ENCODE results near the gene MCTP2. TPM values are rescaled to one million over a fixed set of nuclear protein-coding genes. Genes with fewer than 3 reads are reported as not detected.

The MCTP2 gene
- total RNA-seq, 1 experiment from 2014 or later, result 0.18 TPM

DNA sequence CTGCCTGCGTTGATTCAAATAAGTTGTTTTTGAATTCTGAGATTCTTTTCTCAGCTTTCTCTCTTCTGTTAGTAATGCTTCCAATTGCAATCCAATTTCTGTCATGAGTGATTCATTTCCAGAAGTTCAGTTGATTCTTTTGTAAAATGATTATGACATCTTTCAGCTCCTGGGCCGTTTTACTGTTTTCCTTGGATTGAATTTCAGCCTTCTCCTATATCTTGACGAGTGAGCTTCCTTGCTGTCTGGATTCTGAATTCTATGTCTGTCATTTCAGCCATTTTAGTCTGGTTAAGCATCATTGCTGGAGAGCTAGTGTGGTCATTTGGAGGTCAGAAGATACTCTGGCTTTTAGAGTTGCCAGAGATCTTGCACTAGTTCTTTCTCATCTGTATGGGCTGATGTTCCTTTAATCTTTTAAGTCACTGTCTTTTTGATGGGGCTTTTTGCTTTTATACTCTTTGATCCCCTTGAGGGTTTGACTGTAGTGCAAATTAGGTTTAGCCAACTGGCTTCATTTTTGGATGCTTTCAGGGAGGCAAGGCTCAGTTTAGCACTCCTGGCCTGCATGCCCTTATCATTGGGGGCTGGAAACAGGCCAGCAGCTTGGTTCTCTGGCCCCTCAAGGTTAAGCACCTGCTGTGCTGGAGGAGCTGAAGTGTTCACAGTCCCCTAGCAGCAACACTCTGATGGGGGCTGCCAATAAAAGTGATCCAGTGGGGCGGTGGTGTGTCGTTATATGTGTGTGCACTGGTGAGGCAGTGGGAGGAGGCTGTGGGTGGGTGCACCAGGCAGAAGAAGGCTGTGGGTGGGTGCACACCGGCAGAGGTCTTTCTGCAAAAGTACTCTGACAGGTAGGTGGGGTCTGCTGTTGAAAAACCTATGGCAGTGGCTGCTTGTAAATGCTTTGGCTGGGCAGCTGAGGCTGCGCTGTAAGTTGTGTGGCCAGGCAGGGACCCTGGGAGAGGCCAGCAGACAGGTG is 51.2 kb downstream of the MCTP2 start:
- no peak overlapping the region for H3K27ac ChIP-seq
- no peaks in the 10 kb centered on the region for H3K9me3 ChIP-seq (replicated peaks)
- no peaks in the 10 kb centered on the region for H3K4me1 ChIP-seq (replicated peaks)
- H3K4me3 ChIP-seq, result no peak overlapping the region
- H3K27me3 ChIP-seq (replicated peaks), result no peaks in the 10 kb centered on the region
- no peaks in the 10 kb centered on the region for H3K36me3 ChIP-seq
- no peak for DNase-seq (ENCODE audit: low read depth in 1 of 2, low spot score in 2 of 2)

DNA sequence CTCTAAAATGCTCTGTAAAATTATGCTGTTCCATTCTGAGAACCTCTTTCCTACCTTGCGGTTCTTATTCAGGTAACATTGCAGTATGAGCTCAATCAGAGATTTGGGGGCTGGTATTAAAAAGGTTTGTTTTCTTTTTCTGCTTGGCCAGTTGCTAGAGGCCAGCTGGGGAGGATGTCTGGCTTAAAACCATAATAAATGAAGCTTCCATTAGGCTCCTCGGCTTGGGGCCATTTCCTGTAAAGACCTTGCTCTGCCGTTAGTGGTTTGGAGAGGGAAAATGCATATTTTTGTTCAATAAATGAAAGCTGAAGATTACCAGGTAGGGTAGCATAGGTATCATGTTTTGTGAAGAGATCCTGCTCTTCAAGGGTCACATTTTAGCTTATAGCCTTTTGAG is 55.2 kb downstream of the MCTP2 start:
- no peak overlapping the region for H3K4me3 ChIP-seq
- H3K27me3 ChIP-seq (replicated peaks), result no peaks in the 10 kb centered on the region
- H3K4me1 ChIP-seq (replicated peaks), result no peaks in the 10 kb centered on the region
- no peak for DNase-seq (ENCODE audit: low read depth in 1 of 2, low spot score in 2 of 2)
- no peaks in the 10 kb centered on the region for H3K36me3 ChIP-seq
- H3K9me3 ChIP-seq (replicated peaks), result no peaks in the 10 kb centered on the region
- no peak overlapping the region for H3K27ac ChIP-seq

DNA sequence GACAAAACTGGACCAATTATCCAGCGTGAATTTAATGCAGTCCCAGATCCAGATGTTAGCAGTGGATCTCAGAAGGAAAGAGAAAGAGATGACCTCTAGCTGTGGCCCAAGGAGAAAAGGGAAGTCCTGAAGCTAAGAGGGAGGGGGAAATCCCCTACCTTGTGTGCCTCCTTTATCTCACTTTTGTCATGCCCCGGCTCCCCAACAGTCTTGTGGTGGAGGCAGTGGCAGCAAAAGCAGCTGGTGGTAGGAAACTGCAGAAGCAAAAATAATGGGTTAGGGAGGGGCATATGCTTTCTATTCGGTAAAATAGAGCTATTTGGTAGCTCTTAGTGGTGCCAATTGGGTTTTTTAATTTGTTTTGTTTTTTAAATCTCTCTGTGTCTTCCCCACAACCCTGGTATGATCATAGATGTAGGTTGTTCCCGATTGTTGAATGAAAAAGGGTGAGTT is 56.5 kb downstream of the MCTP2 start:
- H3K4me1 ChIP-seq (replicated peaks), result no peaks in the 10 kb centered on the region
- no peak overlapping the region for H3K27ac ChIP-seq
- no peaks in the 10 kb centered on the region for H3K27me3 ChIP-seq (replicated peaks)
- DNase-seq (ENCODE audit: low read depth in 1 of 2, low spot score in 2 of 2), result no peak
- H3K4me3 ChIP-seq, result no peak overlapping the region
- H3K36me3 ChIP-seq, result no peaks in the 10 kb centered on the region
- no peaks in the 10 kb centered on the region for H3K9me3 ChIP-seq (replicated peaks)

DNA sequence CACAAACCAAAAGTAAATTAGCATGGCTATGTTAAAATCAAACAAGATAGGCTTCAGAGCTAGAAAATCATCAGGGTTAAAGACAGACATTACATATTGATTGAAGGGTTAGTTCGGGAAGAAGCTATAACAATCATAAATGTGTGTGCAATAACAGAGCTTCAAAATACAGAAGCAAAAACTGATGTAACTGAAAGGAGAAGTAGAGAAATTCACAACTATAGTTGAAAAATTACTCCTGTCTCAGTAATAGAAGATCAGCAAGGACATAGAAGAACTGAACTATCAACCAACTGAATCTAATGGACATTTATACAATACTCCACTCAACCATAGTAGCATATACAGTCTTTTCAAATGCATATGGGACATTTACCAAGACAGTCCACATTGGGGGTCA is 59.4 kb downstream of the MCTP2 start:
- no peaks in the 10 kb centered on the region for H3K27me3 ChIP-seq (replicated peaks)
- no peak overlapping the region for H3K27ac ChIP-seq
- H3K4me3 ChIP-seq, result no peak overlapping the region
- no peaks in the 10 kb centered on the region for H3K36me3 ChIP-seq
- DNase-seq (ENCODE audit: low read depth in 1 of 2, low spot score in 2 of 2), result no peak
- H3K9me3 ChIP-seq (replicated peaks), result no peaks in the 10 kb centered on the region
- H3K4me1 ChIP-seq (replicated peaks), result no peaks in the 10 kb centered on the region

DNA sequence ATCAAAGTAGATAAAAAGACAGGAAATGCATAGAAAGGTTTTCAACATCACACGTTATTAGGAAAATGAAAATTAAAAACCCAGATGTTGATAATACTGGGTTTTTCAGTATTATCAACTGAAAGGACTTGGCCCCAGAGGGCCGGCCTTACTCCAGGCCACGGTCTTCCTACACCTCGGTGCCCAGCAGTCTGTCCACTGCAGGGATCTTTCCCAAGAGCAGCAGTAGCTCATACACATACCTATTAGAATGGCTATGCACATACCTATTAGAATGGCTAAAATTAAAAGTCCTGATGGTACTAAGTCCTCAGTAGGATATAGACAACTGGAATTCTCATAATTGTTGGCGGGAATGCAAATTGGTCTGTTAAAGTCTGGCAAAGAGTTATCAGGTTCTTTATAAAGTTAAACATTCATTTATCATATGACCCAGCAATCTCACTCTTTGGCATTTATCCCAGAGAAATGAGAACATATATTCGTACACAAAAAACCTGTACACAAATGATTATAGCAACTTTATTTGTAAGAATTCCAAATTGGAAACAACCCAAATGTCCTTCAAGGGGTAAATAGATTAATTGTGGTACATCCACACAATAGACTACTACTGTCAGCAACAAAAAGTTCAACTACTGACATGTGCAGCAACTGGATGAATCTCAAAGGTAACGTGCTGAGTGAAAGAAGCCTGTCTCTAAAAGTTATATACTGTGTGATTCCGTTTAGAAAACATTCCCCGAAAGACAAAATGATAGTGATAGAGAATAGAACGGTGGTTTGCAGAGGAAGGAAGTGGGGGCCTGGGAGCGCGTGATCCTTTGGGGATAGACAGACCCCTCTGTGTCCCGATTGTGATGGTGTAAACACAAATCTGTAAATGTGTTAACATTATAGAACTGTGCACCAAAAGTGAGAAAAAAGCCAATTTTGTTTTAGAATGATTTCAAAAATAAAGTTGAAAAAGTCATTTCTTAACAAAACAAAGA is 62.3 kb downstream of the MCTP2 start:
- Histone ChIP-seq H3K4me3 (no peak overlapping the region), H3K36me3 (no peaks in the 10 kb centered on the region), H3K9me3 (replicated peaks) (no peaks in the 10 kb centered on the region), H3K27me3 (replicated peaks) (no peaks in the 10 kb centered on the region), H3K27ac (no peak overlapping the region), H3K4me1 (replicated peaks) (no peaks in the 10 kb centered on the region)
- no peak for DNase-seq (ENCODE audit: low read depth in 1 of 2, low spot score in 2 of 2)

DNA sequence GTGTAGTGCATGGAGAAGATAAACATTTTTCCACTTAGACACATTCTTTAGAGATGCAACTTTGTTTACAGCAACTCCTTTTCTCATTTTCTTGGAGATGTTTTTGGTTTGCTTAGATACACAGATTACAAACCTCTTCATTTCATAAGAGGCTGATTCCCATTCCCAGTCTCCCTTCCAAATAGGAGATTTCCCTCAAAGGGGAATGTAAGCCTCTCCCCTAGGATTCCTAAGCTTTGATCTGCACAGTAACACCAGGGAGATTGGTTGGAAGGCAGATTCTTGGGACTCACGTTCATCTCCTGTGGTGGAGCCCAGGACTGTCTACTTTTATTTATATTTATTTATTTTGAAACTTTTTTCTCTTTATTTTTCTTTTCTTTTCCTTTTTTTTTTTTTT is 63.2 kb downstream of the MCTP2 start:
- no peaks in the 10 kb centered on the region for H3K4me1 ChIP-seq (replicated peaks)
- H3K27ac ChIP-seq, result no peak overlapping the region
- no peak overlapping the region for H3K4me3 ChIP-seq
- H3K27me3 ChIP-seq (replicated peaks), result no peaks in the 10 kb centered on the region
- no peak for DNase-seq (ENCODE audit: low read depth in 1 of 2, low spot score in 2 of 2)
- no peaks in the 10 kb centered on the region for H3K36me3 ChIP-seq
- H3K9me3 ChIP-seq (replicated peaks), result no peaks in the 10 kb centered on the region

DNA sequence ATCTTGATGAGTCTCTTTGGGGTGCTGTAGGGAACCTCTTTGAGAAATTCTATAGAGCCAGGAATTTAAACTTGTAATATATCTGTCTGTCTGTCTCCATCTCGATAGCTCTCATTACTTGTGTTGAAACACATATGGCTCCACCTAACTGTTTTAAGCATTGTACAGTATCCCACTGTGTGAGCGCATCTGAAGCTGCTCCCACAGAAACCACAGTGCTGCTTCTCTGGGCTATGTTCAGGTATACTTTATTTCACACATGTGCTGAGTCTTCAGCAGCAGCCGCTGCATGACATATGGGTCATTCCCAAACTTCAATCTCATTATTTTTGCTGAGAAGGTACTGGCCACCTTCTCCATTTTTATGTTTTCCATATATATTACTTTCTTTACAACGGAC is 63.9 kb downstream of the MCTP2 start:
- no peak overlapping the region for H3K27ac ChIP-seq
- DNase-seq (ENCODE audit: low read depth in 1 of 2, low spot score in 2 of 2), result no peak
- no peaks in the 10 kb centered on the region for H3K27me3 ChIP-seq (replicated peaks)
- H3K4me1 ChIP-seq (replicated peaks), result no peaks in the 10 kb centered on the region
- no peak overlapping the region for H3K4me3 ChIP-seq
- H3K9me3 ChIP-seq (replicated peaks), result no peaks in the 10 kb centered on the region
- H3K36me3 ChIP-seq, result no peaks in the 10 kb centered on the region

DNA sequence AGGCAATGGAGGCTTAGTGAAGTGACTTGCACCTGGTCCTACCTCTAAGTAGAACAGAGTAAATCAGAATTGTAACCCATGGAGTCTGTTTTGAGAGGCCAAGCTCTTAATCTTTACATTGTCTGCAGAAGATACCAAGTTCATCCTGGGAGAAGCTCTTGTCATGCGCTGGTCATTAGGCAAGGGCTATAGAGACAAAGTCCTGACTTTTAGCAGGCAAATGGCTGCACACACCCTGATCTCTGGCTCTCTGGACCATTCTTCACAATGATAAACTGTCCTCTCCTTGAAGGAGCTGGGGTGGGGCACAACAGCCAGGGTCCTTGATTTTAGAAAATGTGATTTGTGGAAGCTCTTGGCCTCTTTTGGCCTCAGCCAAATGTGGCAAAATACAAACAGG is 65.4 kb downstream of the MCTP2 start:
- DNase-seq (ENCODE audit: low read depth in 1 of 2, low spot score in 2 of 2), result no peak
- H3K27me3 ChIP-seq (replicated peaks), result no peaks in the 10 kb centered on the region
- no peaks in the 10 kb centered on the region for H3K9me3 ChIP-seq (replicated peaks)

DNA sequence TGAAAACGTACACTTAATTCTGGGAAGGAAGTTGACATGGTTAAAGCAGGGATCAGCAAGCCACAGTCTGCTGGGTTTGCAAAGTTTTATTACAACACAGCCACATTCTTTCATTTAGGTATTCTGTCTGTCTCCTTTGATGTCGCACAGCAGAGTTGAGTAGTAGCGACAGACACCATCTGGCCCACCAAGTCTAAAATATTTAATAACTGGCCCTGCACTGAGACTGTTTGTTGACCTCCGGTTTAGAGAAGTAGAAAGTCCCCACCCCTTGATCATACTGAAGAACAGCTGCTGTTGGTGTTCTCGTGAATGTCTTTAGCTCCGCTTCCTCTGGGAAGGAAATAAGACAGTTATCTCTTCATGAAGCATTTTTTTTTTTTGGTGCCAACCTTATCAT is 66.2 kb downstream of the MCTP2 start:
- no peak for DNase-seq (ENCODE audit: low read depth in 1 of 2, low spot score in 2 of 2)

More for the DNA sequence above, 65.4 kb downstream of the MCTP2 start:
- Histone ChIP-seq H3K4me3 (no peak overlapping the region), H3K27ac (no peak overlapping the region), H3K36me3 (no peaks in the 10 kb centered on the region), H3K4me1 (replicated peaks) (no peaks in the 10 kb centered on the region)

DNA sequence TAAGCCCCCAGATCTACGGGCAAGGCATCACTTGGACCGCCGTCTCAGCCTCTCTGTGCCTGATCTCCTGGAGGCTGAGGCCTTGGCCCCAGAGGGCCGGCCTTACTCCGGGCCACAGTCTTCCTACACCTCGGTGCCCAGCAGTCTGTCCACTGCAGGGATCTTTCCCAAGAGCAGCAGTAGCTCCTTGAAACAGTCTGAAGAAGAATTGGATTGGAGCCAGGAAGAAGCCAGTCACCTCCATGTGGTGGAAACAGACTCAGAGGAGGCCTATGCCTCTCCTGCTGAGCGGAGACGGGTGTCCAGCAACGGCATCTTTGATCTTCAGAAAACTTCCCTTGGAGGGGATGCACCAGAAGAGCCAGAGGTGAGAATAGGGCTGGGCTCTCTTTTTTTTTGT is 67.0 kb downstream of the MCTP2 start:
- no peak for DNase-seq (ENCODE audit: low read depth in 1 of 2, low spot score in 2 of 2)
- no peaks in the 10 kb centered on the region for H3K4me1 ChIP-seq (replicated peaks)
- no peak overlapping the region for H3K4me3 ChIP-seq
- 0 out of 2 replicates have a peak, but pooled peaks cover 4% of the 10 kb centered on the region for H3K9me3 ChIP-seq (replicated peaks)
- no peaks in the 10 kb centered on the region for H3K27me3 ChIP-seq (replicated peaks)
- H3K27ac ChIP-seq, result no peak overlapping the region
- no peaks in the 10 kb centered on the region for H3K36me3 ChIP-seq

More for the DNA sequence above, 66.2 kb downstream of the MCTP2 start:
- H3K27me3 ChIP-seq (replicated peaks), result no peaks in the 10 kb centered on the region
- no peaks in the 10 kb centered on the region for H3K4me1 ChIP-seq (replicated peaks)
- H3K36me3 ChIP-seq, result no peaks in the 10 kb centered on the region
- no peak overlapping the region for H3K4me3 ChIP-seq
- H3K9me3 ChIP-seq (replicated peaks), result 0 out of 2 replicates have a peak, but pooled peaks cover 4% of the 10 kb centered on the region
- H3K27ac ChIP-seq, result no peak overlapping the region

DNA sequence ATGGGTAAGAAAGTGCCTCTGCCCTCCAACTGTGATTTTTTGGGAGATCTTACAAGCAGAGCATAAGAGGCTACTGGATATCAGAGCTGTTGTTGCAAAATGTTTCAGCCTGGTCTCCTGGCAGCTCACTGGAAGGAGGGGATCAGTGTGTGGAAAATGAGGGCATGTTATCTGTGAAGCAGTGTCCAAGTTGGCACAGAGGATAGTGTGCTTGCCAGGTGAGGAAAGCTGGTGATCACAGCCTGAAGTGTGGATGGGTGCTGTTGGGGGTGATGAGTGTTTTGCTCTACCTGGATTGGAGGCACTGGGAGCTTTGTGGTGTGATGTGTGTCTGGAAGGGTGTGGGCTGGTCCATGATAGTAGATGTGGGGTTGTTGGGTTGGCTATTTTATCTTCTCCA is 69.3 kb downstream of the MCTP2 start:
- no peaks in the 10 kb centered on the region for H3K27me3 ChIP-seq (replicated peaks)
- H3K4me1 ChIP-seq (replicated peaks), result no peaks in the 10 kb centered on the region
- DNase-seq (ENCODE audit: low read depth in 1 of 2, low spot score in 2 of 2), result no peak
- no peak overlapping the region for H3K4me3 ChIP-seq
- H3K27ac ChIP-seq, result no peak overlapping the region
- H3K36me3 ChIP-seq, result no peaks in the 10 kb centered on the region
- 0 out of 2 replicates have a peak, but pooled peaks cover 4% of the 10 kb centered on the region for H3K9me3 ChIP-seq (replicated peaks)

DNA sequence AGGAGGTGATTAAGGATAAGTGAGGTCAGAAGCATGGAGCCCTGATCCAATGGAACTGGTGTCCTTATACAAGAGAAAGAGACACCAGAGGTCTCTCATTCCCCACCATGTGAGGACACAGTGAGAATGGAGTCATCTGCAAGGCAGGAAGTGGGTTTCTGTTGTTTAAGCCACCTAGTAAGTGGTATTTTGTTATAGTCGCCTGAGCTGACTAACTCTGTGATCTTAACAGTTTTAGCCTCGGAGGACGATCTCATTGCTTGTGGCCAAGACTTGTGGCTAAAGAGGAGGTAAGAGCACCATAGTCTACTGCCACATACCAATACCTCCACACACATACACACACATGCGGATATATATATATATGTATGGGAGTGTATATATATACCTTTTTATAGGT is 73.8 kb downstream of the MCTP2 start:
- Histone ChIP-seq H3K27me3 (replicated peaks) (no peaks in the 10 kb centered on the region), H3K36me3 (no peaks in the 10 kb centered on the region), H3K9me3 (replicated peaks) (0 out of 2 replicates have a peak, but pooled peaks cover 4% of the 10 kb centered on the region), H3K4me3 (no peak overlapping the region), H3K4me1 (replicated peaks) (no peaks in the 10 kb centered on the region), H3K27ac (no peak overlapping the region)
- no peak for DNase-seq (ENCODE audit: low read depth in 1 of 2, low spot score in 2 of 2)

DNA sequence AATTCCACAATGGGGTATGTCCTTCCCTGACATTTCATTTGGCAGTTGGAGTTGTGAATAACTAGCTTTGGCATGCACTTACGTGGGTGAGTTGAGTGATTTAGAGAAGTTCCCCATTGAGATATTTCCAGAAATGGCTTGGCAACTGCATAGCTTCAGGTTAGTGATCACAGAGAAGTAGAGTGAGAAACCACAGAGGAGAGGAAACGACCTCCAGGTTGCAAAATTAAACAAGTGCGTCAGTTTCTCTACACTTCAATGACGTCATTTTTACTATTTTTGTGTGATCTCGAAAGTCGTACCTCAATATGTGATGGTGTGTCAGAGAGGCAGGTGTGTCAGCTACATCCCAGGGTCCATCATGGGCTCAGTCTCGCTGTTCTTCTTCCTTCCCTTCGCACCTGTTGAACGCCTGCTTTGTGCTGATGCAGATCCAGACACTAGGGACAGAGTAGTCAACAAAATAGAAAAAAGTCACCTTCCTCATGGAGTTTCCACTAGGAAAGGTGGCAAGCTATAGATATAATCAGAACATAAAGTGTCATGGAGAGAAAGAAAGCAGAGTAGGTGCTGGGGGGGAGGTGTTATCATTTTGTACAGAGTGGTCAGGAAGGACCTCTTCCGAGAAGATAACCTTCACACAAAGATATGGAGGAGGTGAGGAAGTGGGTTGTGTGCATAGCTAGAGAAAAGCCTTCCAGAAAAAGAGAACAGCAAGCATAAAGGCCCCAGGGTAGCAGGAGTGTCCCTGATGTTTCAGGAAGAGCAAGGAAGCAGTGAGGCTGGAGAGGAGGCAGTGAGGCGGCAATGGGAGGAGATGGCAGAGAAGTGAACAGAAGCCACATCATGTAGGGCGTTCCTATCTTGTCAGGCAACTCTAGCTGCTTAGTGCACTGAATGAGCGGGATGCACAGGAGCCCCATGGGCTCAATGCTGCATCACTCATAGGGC is 75.6 kb downstream of the MCTP2 start:
- DNase-seq (ENCODE audit: low read depth in 1 of 2, low spot score in 2 of 2), result no peak
- 0 out of 2 replicates have a peak, but pooled peaks cover 4% of the 10 kb centered on the region for H3K9me3 ChIP-seq (replicated peaks)
- H3K4me1 ChIP-seq (replicated peaks), result no peaks in the 10 kb centered on the region
- no peaks in the 10 kb centered on the region for H3K27me3 ChIP-seq (replicated peaks)
- H3K4me3 ChIP-seq, result no peak overlapping the region
- H3K36me3 ChIP-seq, result no peaks in the 10 kb centered on the region
- no peak overlapping the region for H3K27ac ChIP-seq

Measured in SJSA1 (cell line).